ENCODE measurements around the gene TAF4B.
"Not testable (repeated sequence)": the region's sequence is repeated elsewhere in the genome, so short reads cannot be mapped to it uniquely, and the experiment has no call there.

TAF4B gene

DNA sequence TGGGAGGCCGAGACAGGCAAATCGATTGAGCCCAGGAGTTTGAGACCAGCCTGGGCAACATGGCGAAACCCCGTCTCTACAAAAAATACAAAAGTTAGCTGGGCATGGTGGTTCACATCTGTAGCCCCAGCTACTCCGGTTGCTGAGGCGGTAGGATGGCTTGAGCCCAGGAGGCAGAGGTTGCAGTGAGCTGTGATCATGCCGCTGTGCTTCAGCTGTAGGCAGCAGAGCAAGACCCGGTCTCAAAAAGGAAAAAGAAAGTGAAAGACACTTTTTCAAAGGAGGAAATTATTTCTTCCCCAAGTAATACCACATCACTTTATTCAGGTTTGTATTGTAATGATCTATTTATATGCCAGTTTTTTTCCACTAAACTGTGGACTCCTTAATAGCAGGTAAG is 35.7 kb upstream of the TAF4B start:
- H3K4me3 ChIP-seq (ENCODE audit: insufficient read depth in 1 of 2, low read depth in 1 of 2, low read length in 2 of 2), result no peak overlapping the region
- H3K79me1 ChIP-seq (replicated peaks; ENCODE audit: low read length, poor library complexity, severe bottlenecking), result no peaks in the 10 kb centered on the region
- no peak overlapping the region for H3K14ac ChIP-seq (ENCODE audit: low read length in 2 of 2)
- H4K8ac ChIP-seq (ENCODE audit: low read length), result no peak overlapping the region
- H4K91ac ChIP-seq (ENCODE audit: low read length), result no peak overlapping the region
- 84% methylated on average over 6 of the region's 8 CpGs for WGBS
- no peak overlapping the region for H2BK15ac ChIP-seq (ENCODE audit: low read depth, poor library complexity, severe bottlenecking)
- no peaks in the 10 kb centered on the region for H3K27me3 ChIP-seq (ENCODE audit: control insufficient read depth in 1 of 2, insufficient read depth in 1 of 2, low read length in 2 of 2)
- H3K9me3 ChIP-seq (ENCODE audit: control insufficient read depth, low read length), result no peaks in the 10 kb centered on the region
- H3K4me1 ChIP-seq (ENCODE audit: control insufficient read depth, insufficient read depth, low read depth, low read length), result no peaks in the 10 kb centered on the region
- H3K27ac ChIP-seq (ENCODE audit: low read length, poor library complexity, severe bottlenecking), result no peak overlapping the region
- no peak overlapping the region for H2AK5ac ChIP-seq (ENCODE audit: low read length, severe bottlenecking)
- no peak overlapping the region for H3K4ac ChIP-seq (ENCODE audit: low read depth in 1 of 2, low read length in 2 of 2)
- no peak overlapping the region for H3K23ac ChIP-seq (ENCODE audit: low read length in 2 of 2)
- H3K4me2 ChIP-seq (ENCODE audit: low read length, poor library complexity, severe bottlenecking), result no peak overlapping the region
- no peak overlapping the region for H3K9ac ChIP-seq (ENCODE audit: low read length)
- no peak overlapping the region for H2AFZ ChIP-seq (ENCODE audit: low read depth, low read length)
- no peak overlapping the region for H2BK5ac ChIP-seq (ENCODE audit: low read depth, low read length, poor library complexity, severe bottlenecking)
- no peak overlapping the region for H2BK12ac ChIP-seq (ENCODE audit: low read length in 2 of 2)
- no peak for DNase-seq
- H3K18ac ChIP-seq (ENCODE audit: low read depth in 1 of 2, low read length in 2 of 2), result no peak overlapping the region
- no peaks in the 10 kb centered on the region for H3K36me3 ChIP-seq (ENCODE audit: control insufficient read depth in 1 of 2, insufficient read depth in 2 of 2, low read depth in 1 of 2, low read length in 2 of 2)
- H2BK120ac ChIP-seq (ENCODE audit: low read depth, low read length), result no peak overlapping the region

- Histone ChIP-seq H3K36me3 (ENCODE audit: control insufficient read depth in 1 of 2, insufficient read depth in 2 of 2, low read depth in 1 of 2, low read length in 2 of 2) (no peaks in the 10 kb centered on the region), H3K18ac (ENCODE audit: low read depth in 1 of 2, low read length in 2 of 2) (no peak overlapping the region), H3K9ac (ENCODE audit: low read length) (no peak overlapping the region), H2BK120ac (ENCODE audit: low read depth, low read length) (no peak overlapping the region), H3K4me2 (ENCODE audit: low read length, poor library complexity, severe bottlenecking) (no peak overlapping the region), H2AFZ (ENCODE audit: low read depth, low read length) (no peak overlapping the region), H3K27ac (ENCODE audit: low read length, poor library complexity, severe bottlenecking) (no peak overlapping the region), H2AK5ac (ENCODE audit: low read length, severe bottlenecking) (no peak overlapping the region), H3K4me1 (ENCODE audit: control insufficient read depth, insufficient read depth, low read depth, low read length) (no peaks in the 10 kb centered on the region), H4K8ac (ENCODE audit: low read length) (no peak overlapping the region), H4K91ac (ENCODE audit: low read length) (no peak overlapping the region), H3K27me3 (ENCODE audit: control insufficient read depth in 1 of 2, insufficient read depth in 1 of 2, low read length in 2 of 2) (no peaks in the 10 kb centered on the region), H3K23ac (ENCODE audit: low read length in 2 of 2) (no peak overlapping the region), H3K9me3 (ENCODE audit: control insufficient read depth, low read length) (no peaks in the 10 kb centered on the region), H2BK15ac (ENCODE audit: low read depth, poor library complexity, severe bottlenecking) (no peak overlapping the region), H2BK5ac (ENCODE audit: low read depth, low read length, poor library complexity, severe bottlenecking) (no peak overlapping the region), H3K79me1 (replicated peaks; ENCODE audit: low read length, poor library complexity, severe bottlenecking) (no peaks in the 10 kb centered on the region), H3K4me3 (ENCODE audit: insufficient read depth in 1 of 2, low read depth in 1 of 2, low read length in 2 of 2) (no peak overlapping the region), H3K4ac (ENCODE audit: low read depth in 1 of 2, low read length in 2 of 2) (no peak overlapping the region), H2BK12ac (ENCODE audit: low read length in 2 of 2) (no peak overlapping the region), H3K14ac (ENCODE audit: low read length in 2 of 2) (no peak overlapping the region)
- no peak for DNase-seq
- WGBS, result no CpG with 5 or more reads among the region's 1 CpG
These were observed 34.0 kb upstream of the TAF4B start for GRCh38 chr18:26192233-26192632.

DNA sequence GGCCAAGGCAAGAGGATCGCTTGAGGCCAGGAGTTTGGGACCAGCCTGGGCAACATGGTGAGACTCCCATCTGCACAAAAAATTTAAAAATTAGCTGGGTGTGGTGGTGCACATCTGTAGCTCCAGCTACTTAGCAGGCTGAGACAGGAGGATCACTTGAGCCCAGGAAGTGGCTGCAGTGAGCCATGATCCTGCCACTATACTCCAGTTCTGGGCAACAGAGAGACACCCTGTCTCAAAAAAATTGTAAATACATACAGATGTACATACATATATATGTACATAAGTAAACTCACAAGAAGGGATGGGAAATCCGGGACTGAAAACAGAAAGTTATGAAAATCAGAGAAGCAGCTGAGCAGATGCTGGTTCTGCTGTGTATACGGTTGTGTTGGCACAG is 29.6 kb upstream of the TAF4B start:
- H2BK15ac ChIP-seq (ENCODE audit: low read depth, poor library complexity, severe bottlenecking), result no peak overlapping the region
- H3K27ac ChIP-seq (ENCODE audit: low read length, poor library complexity, severe bottlenecking), result no peak overlapping the region
- no peak overlapping the region for H3K4me3 ChIP-seq (ENCODE audit: insufficient read depth in 1 of 2, low read depth in 1 of 2, low read length in 2 of 2)
- no peak overlapping the region for H2BK5ac ChIP-seq (ENCODE audit: low read depth, low read length, poor library complexity, severe bottlenecking)
- no peak overlapping the region for H2AFZ ChIP-seq (ENCODE audit: low read depth, low read length)
- no peak overlapping the region for H3K4ac ChIP-seq (ENCODE audit: low read depth in 1 of 2, low read length in 2 of 2)
- no peaks in the 10 kb centered on the region for H3K9me3 ChIP-seq (ENCODE audit: control insufficient read depth, low read length)
- H3K9ac ChIP-seq (ENCODE audit: low read length), result no peak overlapping the region
- no peaks in the 10 kb centered on the region for H3K27me3 ChIP-seq (ENCODE audit: control insufficient read depth in 1 of 2, insufficient read depth in 1 of 2, low read length in 2 of 2)
- H3K4me1 ChIP-seq (ENCODE audit: control insufficient read depth, insufficient read depth, low read depth, low read length), result no peaks in the 10 kb centered on the region
- 93% methylated on average over 3 of the region's 3 CpGs for WGBS
- H2AK5ac ChIP-seq (ENCODE audit: low read length, severe bottlenecking), result no peak overlapping the region
- DNase-seq, result no peak
- H2BK120ac ChIP-seq (ENCODE audit: low read depth, low read length), result no peak overlapping the region
- no peak overlapping the region for H4K8ac ChIP-seq (ENCODE audit: low read length)
- H3K14ac ChIP-seq (ENCODE audit: low read length in 2 of 2), result no peak overlapping the region
- no peak overlapping the region for H3K18ac ChIP-seq (ENCODE audit: low read depth in 1 of 2, low read length in 2 of 2)
- no peak overlapping the region for H3K4me2 ChIP-seq (ENCODE audit: low read length, poor library complexity, severe bottlenecking)
- no peak overlapping the region for H4K91ac ChIP-seq (ENCODE audit: low read length)
- H3K79me1 ChIP-seq (replicated peaks; ENCODE audit: low read length, poor library complexity, severe bottlenecking), result no peaks in the 10 kb centered on the region
- H2BK12ac ChIP-seq (ENCODE audit: low read length in 2 of 2), result no peak overlapping the region
- H3K36me3 ChIP-seq (ENCODE audit: control insufficient read depth in 1 of 2, insufficient read depth in 2 of 2, low read depth in 1 of 2, low read length in 2 of 2), result no peaks in the 10 kb centered on the region
- no peak overlapping the region for H3K23ac ChIP-seq (ENCODE audit: low read length in 2 of 2)

- not testable (repeated sequence) for H4K91ac ChIP-seq (ENCODE audit: low read length); H3K18ac ChIP-seq (ENCODE audit: low read depth in 1 of 2, low read length in 2 of 2); H3K79me1 ChIP-seq (replicated peaks; ENCODE audit: low read length, poor library complexity, severe bottlenecking); H3K27me3 ChIP-seq (ENCODE audit: control insufficient read depth in 1 of 2, insufficient read depth in 1 of 2, low read length in 2 of 2); H3K9me3 ChIP-seq (ENCODE audit: control insufficient read depth, low read length); H3K4me2 ChIP-seq (ENCODE audit: low read length, poor library complexity, severe bottlenecking); DNase-seq; H3K36me3 ChIP-seq (ENCODE audit: control insufficient read depth in 1 of 2, insufficient read depth in 2 of 2, low read depth in 1 of 2, low read length in 2 of 2); H3K9ac ChIP-seq (ENCODE audit: low read length); H2BK120ac ChIP-seq (ENCODE audit: low read depth, low read length); H3K4ac ChIP-seq (ENCODE audit: low read depth in 1 of 2, low read length in 2 of 2); H3K14ac ChIP-seq (ENCODE audit: low read length in 2 of 2); H2BK5ac ChIP-seq (ENCODE audit: low read depth, low read length, poor library complexity, severe bottlenecking); H3K23ac ChIP-seq (ENCODE audit: low read length in 2 of 2); H3K4me3 ChIP-seq (ENCODE audit: insufficient read depth in 1 of 2, low read depth in 1 of 2, low read length in 2 of 2); H2BK15ac ChIP-seq (ENCODE audit: low read depth, poor library complexity, severe bottlenecking); H2AFZ ChIP-seq (ENCODE audit: low read depth, low read length); H2AK5ac ChIP-seq (ENCODE audit: low read length, severe bottlenecking); H2BK12ac ChIP-seq (ENCODE audit: low read length in 2 of 2); H4K8ac ChIP-seq (ENCODE audit: low read length); H3K27ac ChIP-seq (ENCODE audit: low read length, poor library complexity, severe bottlenecking); H3K4me1 ChIP-seq (ENCODE audit: control insufficient read depth, insufficient read depth, low read depth, low read length)
- WGBS, result 82% methylated on average over 8 of the region's 9 CpGs
These were observed 24.2 kb upstream of the TAF4B start for GRCh38 chr18:26202001-26202400.
